Suprapubic skin (tissue), 3 donors: ENCODE data around the gene LHFPL4.

Experiments used
- CTCF ChIP-seq, 2 donors: fragments of 200-600 bp in 1 of 2; fragments of 450-650 bp in 1 of 2; sonication (generic) in 1 of 2; IDR thresholded peaks; one replicate each; pipeline ENCODE4 v1.5.1; 2016 to 2019; ENCODE audit warnings: antibody characterized with exemption in 2 of 2, mild to moderate bottlenecking in 1 of 2, moderate library complexity in 1 of 2
- POLR2A ChIP-seq, 2 donors: fragments of 450-650 bp; IDR thresholded peaks; one replicate each; pipeline ENCODE4 v1.6.1; 2017; ENCODE audit warnings: antibody characterized with exemption in 2 of 2, mild to moderate bottlenecking in 2 of 2, moderate library complexity in 2 of 2

- no peak for TF ChIP-seq CTCF (IDR thresholded peaks at IDR 0.05)
- no peak for TF ChIP-seq POLR2A (IDR thresholded peaks at IDR 0.05)
These were observed 38.7 kb downstream of the LHFPL4 start for GRCh38 chr3:9514956-9515355.
